ENCODE results near the gene RAB31. TPM values are rescaled to one million over a fixed set of nuclear protein-coding genes. Genes with fewer than 3 reads are reported as not detected.

The RAB31 gene
- total RNA-seq, 1 experiment from 2014 or later = 9.5 TPM

DNA sequence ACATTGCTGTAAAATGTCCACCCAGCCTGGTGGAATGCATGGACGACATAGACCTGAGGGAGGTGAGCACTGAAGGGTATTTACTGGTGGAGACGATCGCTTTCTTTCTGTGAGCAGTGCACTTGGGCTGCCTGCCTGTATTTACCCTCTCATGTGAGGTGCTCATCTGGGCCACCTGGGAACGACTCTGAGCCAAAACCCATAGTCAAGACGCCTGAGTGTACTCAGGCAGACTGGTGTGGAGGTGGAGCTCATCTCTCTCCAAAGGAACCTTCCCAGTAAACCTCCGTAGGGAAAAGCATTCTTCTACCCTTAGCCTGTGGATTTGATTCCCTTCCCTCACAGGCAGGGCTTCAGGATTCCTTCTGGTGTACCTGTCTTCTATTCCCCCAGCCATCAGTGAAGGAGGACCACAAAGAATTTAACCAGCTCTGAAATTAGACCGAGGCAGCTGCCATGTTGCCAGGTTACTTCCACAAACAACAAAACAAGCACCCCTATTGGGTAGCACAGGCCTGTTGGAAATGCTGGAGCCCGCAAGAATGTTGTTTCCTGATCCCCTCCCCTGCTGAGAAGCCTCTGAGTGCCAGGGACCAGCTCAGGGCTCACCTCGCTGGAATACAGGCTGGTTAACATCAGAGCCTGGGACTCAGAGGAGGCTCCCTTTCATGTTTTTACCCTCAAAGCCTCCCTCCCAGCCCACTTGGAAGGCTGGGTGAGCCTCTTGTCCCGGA lies 130.2 kb downstream of the RAB31 start:
- H3K27me3 Mint-ChIP-seq (ENCODE audit: insufficient read depth, unreplicated experiment) = no peaks in the 10 kb centered on the region
- Histone ChIP-seq H3K4me1 (0 out of 2 replicates have a peak, but pooled peaks cover 6% of the 10 kb centered on the region), H3K36me3 (ENCODE audit: control insufficient read depth, insufficient read depth, low read length) (no peaks in the 10 kb centered on the region), H3K4me3 (ENCODE audit: low read depth, low read length) (no peak overlapping the region), H3K9me3 (no peaks in the 10 kb centered on the region), H3K27me3 (replicated peaks; ENCODE audit: control insufficient read depth, insufficient read depth, low read length) (no peaks in the 10 kb centered on the region)
- no TSS peak for BruUV-seq (replicated peaks)
- ChIA-PET CTCF (no interaction called here), POLR2A (no interaction called here)
- H3K9me3 Mint-ChIP-seq (ENCODE audit: unreplicated experiment) = no peaks in the 10 kb centered on the region
- intact Hi-C loops (cut with micrococcal nuclease; ENCODE audit: unreplicated experiment) = no loop called here
- no peak for DNase-seq
- no peak overlapping the region for H3K27ac Mint-ChIP-seq (ENCODE audit: unreplicated experiment)
- no peak overlapping the region for H3K4me3 Mint-ChIP-seq (ENCODE audit: unreplicated experiment)
- H3K36me3 Mint-ChIP-seq (ENCODE audit: insufficient read depth, unreplicated experiment) = no peaks in the 10 kb centered on the region
- H3K4me1 Mint-ChIP-seq (ENCODE audit: low read depth, unreplicated experiment) = peaks cover 6% of the 10 kb centered on the region
- TF ChIP-seq, protein P1, sequence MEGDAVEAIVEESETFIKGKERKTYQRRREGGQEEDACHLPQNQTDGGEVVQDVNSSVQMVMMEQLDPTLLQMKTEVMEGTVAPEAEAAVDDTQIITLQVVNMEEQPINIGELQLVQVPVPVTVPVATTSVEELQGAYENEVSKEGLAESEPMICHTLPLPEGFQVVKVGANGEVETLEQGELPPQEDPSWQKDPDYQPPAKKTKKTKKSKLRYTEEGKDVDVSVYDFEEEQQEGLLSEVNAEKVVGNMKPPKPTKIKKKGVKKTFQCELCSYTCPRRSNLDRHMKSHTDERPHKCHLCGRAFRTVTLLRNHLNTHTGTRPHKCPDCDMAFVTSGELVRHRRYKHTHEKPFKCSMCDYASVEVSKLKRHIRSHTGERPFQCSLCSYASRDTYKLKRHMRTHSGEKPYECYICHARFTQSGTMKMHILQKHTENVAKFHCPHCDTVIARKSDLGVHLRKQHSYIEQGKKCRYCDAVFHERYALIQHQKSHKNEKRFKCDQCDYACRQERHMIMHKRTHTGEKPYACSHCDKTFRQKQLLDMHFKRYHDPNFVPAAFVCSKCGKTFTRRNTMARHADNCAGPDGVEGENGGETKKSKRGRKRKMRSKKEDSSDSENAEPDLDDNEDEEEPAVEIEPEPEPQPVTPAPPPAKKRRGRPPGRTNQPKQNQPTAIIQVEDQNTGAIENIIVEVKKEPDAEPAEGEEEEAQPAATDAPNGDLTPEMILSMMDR (IDR thresholded peaks at IDR 0.05; ENCODE audit: insufficient read depth in 1 of 2, low read depth in 1 of 2, low read length in 1 of 2, severe bottlenecking in 1 of 2, unreplicated experiment in 1 of 2) = no peak

DNA sequence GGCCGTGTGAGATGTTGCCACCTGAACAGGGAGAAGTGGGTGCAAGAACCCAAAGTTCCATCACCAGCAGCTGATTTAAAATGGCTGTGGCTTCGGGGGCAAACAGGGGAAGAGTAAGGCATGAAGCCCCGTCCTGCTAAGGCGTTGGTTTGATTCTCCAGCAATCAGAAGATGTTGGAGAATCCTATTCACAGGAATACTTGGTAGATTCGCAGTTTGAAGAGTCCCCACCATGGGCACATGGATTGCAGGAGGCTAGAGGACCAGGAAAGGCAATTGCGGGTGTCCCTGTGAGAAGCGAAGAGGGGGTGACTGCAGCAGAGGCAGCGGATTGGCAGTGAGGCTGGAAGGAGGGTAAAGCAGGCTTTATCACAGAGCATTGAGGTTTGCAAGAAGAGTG lies 131.1 kb downstream of the RAB31 start:
- peaks cover 6% of the 10 kb centered on the region for H3K4me1 Mint-ChIP-seq (ENCODE audit: low read depth, unreplicated experiment)
- CTCF ChIA-PET = no interaction called here
- POLR2A ChIA-PET = no interaction called here
- no TSS peak for BruUV-seq (replicated peaks)
- H3K9me3 Mint-ChIP-seq (ENCODE audit: unreplicated experiment) = no peaks in the 10 kb centered on the region
- peak overlapping the region; percentile 23 for H3K27ac Mint-ChIP-seq (ENCODE audit: unreplicated experiment)
- DNase-seq = no peak
- H3K4me3 Mint-ChIP-seq (ENCODE audit: unreplicated experiment) = no peak overlapping the region
- H3K4me3 ChIP-seq (ENCODE audit: low read depth, low read length) = no peak overlapping the region
- H3K27me3 Mint-ChIP-seq (ENCODE audit: insufficient read depth, unreplicated experiment) = no peaks in the 10 kb centered on the region
- H3K4me1 ChIP-seq = 0 out of 2 replicates have a peak, but pooled peaks cover 6% of the 10 kb centered on the region
- no peaks in the 10 kb centered on the region for H3K9me3 ChIP-seq
- no peaks in the 10 kb centered on the region for H3K36me3 ChIP-seq (ENCODE audit: control insufficient read depth, insufficient read depth, low read length)
- no peaks in the 10 kb centered on the region for H3K27me3 ChIP-seq (replicated peaks; ENCODE audit: control insufficient read depth, insufficient read depth, low read length)
- no peaks in the 10 kb centered on the region for H3K36me3 Mint-ChIP-seq (ENCODE audit: insufficient read depth, unreplicated experiment)
- TF ChIP-seq, protein P1 (IDR thresholded peaks at IDR 0.05; ENCODE audit: insufficient read depth in 1 of 2, low read depth in 1 of 2, low read length in 1 of 2, severe bottlenecking in 1 of 2, unreplicated experiment in 1 of 2) = no peak
- intact Hi-C loops (cut with micrococcal nuclease; ENCODE audit: unreplicated experiment) = no loop called here

DNA sequence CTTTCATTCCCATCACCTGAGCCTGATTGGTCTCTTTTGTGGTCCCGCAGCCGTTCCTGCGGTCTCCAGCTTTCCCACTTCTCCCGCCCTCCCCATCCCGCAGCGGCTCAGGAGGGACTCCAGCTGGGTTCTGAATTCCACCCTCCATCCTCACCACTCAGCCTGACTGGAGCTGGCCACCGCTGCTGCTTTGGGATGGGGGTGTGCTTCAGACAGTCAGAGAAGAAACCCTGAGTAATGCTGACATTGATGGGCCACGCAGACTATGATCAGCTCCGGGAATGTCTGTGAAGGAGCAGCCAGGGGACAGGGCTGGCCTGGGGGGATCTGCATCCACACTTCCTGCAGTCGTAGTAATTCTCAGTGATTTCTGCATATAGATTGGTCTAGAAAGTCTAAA lies 131.8 kb downstream of the RAB31 start:
- Histone ChIP-seq H3K36me3 (ENCODE audit: control insufficient read depth, insufficient read depth, low read length) (no peaks in the 10 kb centered on the region), H3K4me1 (0 out of 2 replicates have a peak, but pooled peaks cover 6% of the 10 kb centered on the region), H3K27me3 (replicated peaks; ENCODE audit: control insufficient read depth, insufficient read depth, low read length) (no peaks in the 10 kb centered on the region), H3K4me3 (ENCODE audit: low read depth, low read length) (no peak overlapping the region), H3K9me3 (no peaks in the 10 kb centered on the region)
- no TSS peak for BruUV-seq (replicated peaks)
- Mint-ChIP-seq H3K36me3 (ENCODE audit: insufficient read depth, unreplicated experiment) (no peaks in the 10 kb centered on the region), H3K9me3 (ENCODE audit: unreplicated experiment) (no peaks in the 10 kb centered on the region), H3K4me3 (ENCODE audit: unreplicated experiment) (no peak overlapping the region), H3K27ac (ENCODE audit: unreplicated experiment) (no peak overlapping the region), H3K27me3 (ENCODE audit: insufficient read depth, unreplicated experiment) (no peaks in the 10 kb centered on the region), H3K4me1 (ENCODE audit: low read depth, unreplicated experiment) (peaks cover 6% of the 10 kb centered on the region)
- POLR2A ChIA-PET = no interaction called here
- TF ChIP-seq, protein P1 (IDR thresholded peaks at IDR 0.05; ENCODE audit: insufficient read depth in 1 of 2, low read depth in 1 of 2, low read length in 1 of 2, severe bottlenecking in 1 of 2, unreplicated experiment in 1 of 2) = no peak
- CTCF ChIA-PET = no interaction called here
- intact Hi-C loops (cut with micrococcal nuclease; ENCODE audit: unreplicated experiment) = no loop called here
- no peak for DNase-seq
